Thyroid gland (tissue), 4 donors: ENCODE results near the gene ARMCX2.
"Not testable (repeated sequence)": the region's sequence is repeated elsewhere in the genome, so short reads cannot be mapped to it uniquely, and the experiment has no call there.

ENCODE experiments used
- CTCF ChIP-seq, 6 experiments: fragments of 200-600 bp in 3 of 6; fragments of 450-650 bp in 3 of 6; sonication (generic) in 3 of 6; IDR thresholded peaks; one replicate each; pipeline ENCODE4 v1.5.1; 2016 to 2019; ENCODE audit warnings: antibody characterized with exemption in 6 of 6, mild to moderate bottlenecking in 2 of 6, inconsistent platforms in 1 of 6, moderate library complexity in 1 of 6
- POLR2A ChIP-seq, 2 donors: fragments of 450-650 bp; IDR thresholded peaks; one replicate each; pipeline ENCODE4 v1.6.1; 2017; ENCODE audit warnings: antibody characterized with exemption in 2 of 2, mild to moderate bottlenecking in 2 of 2, moderate library complexity in 1 of 2

GRCh38 chrX:101647716-101648115, 11.9 kb downstream of the ARMCX2 start:
- TF ChIP-seq CTCF, POLR2A (IDR thresholded peaks at IDR 0.05): not testable (repeated sequence)
